GM19397 (cell line): ENCODE measurements around the gene SCFD2.

Experiments used
- ATAC-seq: cut with Tn5 transposase; IDR thresholded peaks from one replicate; pipeline ENCODE4 v1.9.1; 2021; ENCODE audit warnings: mild to moderate bottlenecking, moderate library complexity; ENCODE audit not compliant: unreplicated experiment

The SCFD2 gene

DNA sequence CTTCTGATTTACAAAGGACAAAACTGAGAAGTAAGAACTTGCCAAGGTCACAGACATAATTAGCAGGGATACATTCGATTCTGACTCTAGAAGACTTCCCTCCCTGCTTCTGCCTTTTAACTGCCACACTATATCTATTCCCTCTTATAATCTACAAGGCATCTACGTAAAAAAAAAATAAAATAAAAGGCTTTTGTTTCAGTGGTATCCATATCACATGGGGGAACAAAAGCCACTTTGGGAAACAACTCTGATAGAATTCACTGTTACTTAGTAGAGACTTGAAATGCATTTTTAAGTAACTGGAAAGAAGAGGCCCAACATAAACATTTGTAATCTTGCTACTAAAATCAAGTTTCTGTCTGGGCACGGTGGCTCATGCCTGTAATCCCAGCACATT, 247.2 kb downstream of the SCFD2 start:
- ATAC-seq: no peak

- no peak for ATAC-seq
These were observed 248.9 kb downstream of the SCFD2 start for GRCh38 chr4:53116954-53117353.

GRCh38 chr4:53113431-53114225, 252.2 kb downstream of the SCFD2 start:
- no peak for ATAC-seq

DNA sequence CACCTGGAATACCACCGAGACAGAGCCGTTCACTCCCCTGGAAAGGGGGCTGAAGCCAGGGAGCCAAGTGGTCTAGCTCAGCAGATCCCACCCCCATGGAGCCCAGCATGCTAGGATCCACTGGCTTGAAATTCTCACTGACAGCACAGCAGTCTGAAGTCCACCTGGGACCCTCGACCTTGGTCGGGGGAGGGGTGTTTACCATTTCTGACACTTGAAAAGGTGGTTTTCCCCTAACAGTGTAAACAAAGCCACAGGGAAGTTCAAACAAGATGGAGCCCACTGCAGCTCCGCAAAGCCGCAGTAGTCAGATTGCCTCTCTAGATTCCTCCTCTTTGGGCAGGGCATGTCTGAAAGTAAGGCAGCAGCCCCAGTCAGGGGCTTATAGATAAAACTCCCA, 260.5 kb downstream of the SCFD2 start:
- no peak for ATAC-seq

DNA sequence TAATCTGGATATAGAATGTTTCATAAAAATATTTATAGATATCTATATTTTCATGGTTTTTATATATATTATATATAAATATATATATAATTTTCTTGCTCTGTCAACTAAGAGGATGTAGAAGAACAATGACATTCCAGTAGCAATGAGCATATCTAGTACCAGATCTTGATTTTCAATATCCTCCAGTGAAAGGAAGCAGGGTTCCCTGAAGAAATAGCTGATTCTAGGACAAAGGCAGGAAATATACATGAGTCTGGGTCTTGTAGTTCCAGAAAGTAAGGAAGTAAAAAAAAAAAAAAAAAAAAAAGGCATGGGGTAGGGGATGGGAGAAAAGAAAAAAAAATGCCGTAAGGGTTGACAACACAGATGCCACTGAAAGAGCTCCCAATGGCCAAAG, 262.4 kb downstream of the SCFD2 start:
- ATAC-seq: no peak

GRCh38 chr4:53101191-53101581, 264.7 kb downstream of the SCFD2 start:
- no peak for ATAC-seq

DNA sequence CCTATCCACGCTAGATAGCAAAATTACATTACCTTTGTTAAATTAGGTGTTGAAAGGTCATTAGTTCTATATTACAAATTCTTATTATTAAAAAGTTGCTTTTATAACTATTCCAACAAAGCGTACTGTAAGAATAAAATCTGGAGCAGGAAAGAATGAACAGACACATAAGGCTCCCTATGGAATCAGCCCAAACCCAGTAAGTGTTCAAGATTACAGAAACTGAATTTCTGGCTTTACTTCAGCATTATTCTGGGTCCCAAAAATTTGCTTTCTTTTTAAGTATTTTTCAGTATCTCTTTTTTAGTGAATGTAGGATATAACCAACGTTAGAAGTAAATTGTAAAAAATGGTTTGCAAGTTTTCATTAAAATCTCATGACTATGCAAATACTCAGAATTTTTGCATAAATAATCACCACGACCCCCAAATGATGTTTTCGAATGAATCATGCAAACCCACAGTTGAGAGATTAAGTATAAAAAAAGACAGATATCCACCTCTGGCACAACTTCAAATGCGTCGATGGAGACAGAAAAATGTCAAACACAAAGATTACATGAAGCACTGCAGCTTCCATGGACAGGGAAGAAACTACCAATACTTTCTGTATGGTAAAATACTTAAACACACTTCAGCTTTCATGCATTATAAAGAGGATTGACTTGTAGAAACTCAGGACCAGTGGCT, 265.2 kb downstream of the SCFD2 start:
- no peak for ATAC-seq

DNA sequence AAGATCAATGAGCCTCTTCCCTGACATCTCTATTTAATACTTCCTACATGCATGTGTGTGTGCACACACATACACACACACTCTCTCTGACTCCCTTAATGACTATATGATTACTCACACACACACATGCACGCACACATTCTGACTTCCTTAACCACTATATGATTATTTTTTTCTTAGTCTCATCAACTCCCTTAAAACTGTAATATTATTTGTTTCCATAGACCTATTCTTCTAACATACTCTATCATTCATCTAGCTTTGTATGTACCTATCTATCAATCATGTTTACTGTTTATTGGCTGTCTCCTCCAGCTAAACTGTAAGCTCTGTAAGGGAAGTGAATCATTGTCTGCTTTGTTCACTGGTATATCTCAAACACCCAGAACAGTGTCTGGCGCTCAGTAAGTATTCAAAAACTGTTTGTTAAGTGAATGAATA, 267.2 kb downstream of the SCFD2 start:
- no peak for ATAC-seq

DNA sequence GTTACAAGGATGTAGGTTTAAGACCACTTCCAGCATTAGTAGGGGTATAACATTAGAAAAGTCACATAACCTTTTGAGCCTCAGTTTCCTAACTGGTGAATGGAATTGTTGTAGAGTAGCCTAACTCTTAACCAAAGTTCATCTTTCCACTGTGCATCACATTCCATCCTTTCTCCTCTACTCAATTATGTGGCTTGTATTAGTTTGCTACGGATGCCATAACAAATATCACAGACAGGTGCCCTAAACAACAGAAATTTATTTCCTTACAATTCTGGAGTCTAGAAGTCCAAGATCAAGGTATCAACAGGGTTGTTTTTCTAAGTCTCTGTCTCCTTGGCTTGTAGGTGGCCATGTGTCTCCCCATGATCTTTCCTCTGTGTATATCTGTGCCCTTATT, 271.8 kb downstream of the SCFD2 start:
- ATAC-seq: no peak

DNA sequence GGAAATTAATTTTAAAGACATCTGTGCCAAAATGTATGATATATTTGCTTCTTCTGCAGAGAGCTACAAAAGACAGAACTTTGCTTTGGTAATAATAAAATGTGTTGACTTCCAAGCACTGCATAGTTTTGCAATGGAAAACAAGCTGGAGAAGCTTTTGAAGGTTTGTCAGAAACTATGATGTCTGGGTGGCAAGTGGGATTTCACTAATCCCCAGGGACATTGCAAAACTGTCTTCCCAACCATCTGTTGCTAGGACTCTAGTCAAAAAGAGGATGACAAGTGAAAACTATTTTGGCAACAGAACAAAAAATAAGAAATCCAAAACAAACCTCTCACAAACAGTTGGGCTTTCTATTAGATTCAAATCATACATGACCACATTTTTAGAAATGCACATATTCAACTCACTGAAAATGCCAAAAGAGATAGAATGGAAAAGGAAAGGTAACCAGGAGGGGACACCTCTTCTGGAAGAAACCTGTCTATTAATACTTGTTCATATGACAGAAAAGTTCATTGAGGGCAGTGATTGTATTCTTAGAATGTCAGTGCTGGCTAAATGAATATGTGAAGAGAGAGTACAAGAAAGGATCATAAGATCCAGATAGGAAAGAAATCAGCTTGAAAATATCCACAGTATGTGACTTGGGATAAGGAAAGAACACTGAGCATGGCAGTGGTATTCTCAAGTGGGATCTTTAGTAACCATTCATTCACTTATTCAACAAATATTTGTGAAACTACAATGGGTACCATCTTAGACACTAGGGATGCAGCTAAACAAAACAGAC, 275.7 kb downstream of the SCFD2 start:
- no peak for ATAC-seq

DNA sequence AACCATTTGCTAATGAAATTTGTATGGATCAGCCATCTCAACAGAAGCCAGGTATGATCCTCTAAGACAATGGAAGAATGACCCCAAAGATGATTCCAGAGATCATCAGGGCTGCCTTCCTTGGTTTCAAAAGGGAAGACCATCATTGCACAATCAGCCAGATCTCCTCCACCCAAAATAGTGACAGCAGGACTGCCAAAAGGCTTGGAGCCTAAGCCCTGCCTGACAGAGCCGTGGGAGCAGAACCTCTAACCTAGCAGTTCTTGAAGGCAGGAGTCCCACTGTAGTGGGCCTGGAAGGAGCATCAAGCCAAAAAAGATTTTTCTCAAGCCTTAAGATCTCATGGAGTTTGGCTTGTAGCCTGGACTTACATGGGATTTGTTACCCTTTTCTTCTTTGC, 277.7 kb downstream of the SCFD2 start:
- ATAC-seq: no peak

- ATAC-seq: no peak
These were observed 289.4 kb downstream of the SCFD2 start for GRCh38 chr4:53076374-53076958.

GRCh38 chr4:53075162-53075785, 290.6 kb downstream of the SCFD2 start:
- no peak for ATAC-seq

- ATAC-seq: no peak
These were observed 297.0 kb downstream of the SCFD2 start for GRCh38 chr4:53068755-53069330.

- no peak for ATAC-seq
These were observed 298.6 kb downstream of the SCFD2 start for GRCh38 chr4:53067125-53067802.

DNA sequence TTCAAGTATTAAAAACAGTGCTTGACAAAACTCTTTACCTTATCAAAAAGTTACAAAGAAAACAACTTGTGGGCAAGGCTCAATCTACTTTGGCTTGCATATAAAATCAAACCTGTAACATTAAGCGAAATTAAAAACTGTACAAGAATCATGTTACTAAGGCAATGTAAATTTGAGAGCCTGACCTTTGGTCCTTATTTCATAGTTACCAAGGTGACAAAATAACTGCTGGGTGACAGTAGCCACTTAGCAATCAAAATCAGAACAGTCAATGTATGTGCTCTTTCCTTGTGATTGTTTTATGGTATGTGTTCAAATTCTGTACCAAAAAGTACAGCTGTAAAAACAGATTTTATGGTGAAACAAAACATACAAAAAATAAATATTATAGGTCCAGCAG, 299.7 kb downstream of the SCFD2 start:
- no peak for ATAC-seq

DNA sequence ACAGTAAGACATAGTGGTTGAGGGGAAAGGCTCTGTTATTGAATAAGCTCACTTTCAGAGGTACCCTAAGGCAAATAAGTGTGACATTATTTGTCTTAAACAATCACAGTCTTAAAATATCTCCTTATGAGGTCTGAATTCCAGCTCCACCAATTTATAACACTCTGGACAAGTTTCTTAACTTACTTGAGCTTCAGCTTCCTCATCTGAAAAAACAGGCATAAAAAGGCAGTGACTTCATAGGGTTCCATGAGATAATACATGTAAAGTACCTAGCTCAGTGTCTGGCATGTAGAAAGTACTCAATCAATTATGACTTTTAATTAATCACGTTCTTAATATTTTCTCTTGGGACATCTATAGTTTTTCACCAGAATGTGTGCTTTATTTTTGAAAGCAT, 301.3 kb downstream of the SCFD2 start:
- no peak for ATAC-seq

- no peak for ATAC-seq
These were observed 304.6 kb downstream of the SCFD2 start for GRCh38 chr4:53061091-53061850.

DNA sequence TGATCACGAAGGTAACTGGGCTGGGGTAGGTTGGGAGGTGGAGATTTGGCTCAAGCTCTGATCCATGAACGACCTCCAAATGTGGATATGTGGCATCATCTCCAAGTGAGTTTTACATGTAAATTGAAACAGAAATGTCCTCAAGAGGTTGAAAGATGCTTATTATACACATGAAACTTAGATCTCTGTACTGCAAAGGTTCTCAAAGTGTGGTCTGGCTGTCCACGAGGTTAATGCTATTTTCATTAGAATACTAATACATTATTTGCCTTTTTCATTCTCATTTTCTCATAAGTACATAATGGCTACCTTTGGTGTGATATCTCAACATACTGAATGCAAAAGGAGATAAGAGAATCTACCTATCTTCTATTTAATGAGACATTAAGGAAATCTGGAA, 305.6 kb downstream of the SCFD2 start:
- ATAC-seq: no peak
